NCI-H2196 (cell line): Measurements from ENCODE around the gene LTBP1.

Experiments
- DNase-seq: peaks from one replicate; lab custom pipeline; 2025; ENCODE audit not compliant: unreplicated experiment; lab: John Stamatoyannopoulos, UW

Gene LTBP1

DNA sequence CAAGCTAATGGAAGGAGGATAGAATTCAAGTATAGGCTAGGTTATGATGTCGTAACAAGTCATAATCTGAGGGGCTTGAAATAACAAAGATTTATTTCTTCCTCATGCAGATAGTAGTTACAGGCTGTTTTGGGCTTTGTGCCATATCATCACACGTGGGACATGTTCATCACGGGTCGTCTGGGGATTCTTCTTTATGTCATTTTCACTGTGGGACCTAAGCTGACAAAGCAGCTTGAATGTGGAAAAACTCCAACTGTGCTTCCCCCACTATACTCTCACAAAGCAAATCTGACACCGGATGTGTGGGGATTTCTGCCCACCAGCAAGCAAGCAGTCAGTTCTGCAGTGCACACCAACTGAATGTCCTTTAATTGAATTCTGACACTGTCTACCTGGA lies 124.8 kb downstream of the LTBP1 start:
- DNase-seq, result no peak

DNA sequence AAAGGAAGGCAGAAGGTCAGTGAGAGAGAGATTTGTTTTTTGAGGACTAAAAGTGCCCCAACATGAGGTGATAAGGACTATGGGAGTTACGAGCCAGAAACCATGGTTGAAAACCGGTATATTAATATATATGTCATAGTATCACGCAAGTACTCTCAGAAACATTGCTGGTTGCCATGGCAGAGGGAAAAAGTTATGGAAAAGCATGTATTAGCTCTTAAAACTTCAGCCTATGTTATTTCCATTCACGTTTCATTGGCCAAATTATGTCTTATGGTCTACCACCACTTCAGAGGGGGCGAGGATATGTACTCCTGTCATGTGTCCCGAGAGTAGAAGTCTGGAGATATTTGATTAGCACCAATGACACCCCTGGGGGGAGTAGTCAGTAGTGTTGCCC lies 125.9 kb downstream of the LTBP1 start:
- DNase-seq, result no peak

DNA sequence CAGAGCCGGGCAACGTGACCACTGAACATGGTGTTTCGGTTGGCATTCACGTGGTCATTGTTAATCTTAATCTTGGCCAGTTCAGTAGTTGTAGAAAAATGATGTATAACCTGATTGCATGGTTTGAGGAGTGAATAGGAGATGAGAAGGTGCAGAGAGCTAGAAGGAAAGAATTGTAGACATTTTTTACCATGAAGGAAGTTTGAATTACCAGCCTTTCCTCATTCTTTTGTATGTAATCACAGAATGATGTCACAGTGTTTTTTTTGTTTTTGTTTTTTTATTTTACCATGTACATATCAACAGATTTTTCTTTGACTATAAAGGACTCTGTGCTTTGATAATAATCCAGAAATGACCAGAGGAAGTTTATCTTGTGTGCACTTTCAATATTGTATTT lies 126.3 kb downstream of the LTBP1 start:
- no peak for DNase-seq

DNA sequence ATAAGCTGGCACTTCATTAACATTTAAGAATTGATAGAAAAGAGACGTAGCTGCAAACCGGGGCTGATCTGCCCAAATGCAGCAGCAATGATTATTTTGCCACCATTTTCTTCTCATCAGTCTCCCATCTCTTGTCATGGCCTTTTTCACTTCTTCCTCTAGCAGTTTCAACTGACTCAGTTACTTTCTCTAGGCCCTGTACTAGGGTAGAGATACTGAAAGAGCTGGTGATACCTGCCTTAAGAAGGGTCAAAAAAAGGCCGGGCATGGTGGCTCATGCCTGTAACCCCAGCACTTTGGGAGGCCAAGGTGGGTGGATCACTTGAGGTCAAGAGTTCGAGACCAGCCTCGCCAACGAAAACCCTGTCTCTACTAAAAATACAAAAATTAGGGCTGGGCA lies 127.4 kb downstream of the LTBP1 start:
- DNase-seq, result no peak

DNA sequence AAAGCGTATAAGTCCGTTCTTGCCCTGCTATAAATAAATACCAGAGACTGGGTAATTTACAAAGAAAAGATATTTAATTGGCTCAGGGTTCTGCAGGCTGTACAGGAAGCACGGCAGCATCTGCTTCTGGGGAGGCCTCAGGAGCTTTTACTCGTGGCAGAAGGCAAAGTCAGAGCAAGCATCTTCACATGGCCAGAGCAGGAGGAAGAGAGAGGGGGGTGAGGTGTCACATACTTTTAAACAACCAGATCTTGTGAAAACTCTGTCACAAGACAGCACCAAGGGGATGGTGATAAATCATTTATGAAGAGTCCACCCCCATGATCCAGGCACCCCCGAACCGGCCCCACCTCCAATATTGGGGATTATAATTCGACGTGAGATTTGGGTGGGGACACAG lies 130.6 kb downstream of the LTBP1 start:
- no peak for DNase-seq

DNA sequence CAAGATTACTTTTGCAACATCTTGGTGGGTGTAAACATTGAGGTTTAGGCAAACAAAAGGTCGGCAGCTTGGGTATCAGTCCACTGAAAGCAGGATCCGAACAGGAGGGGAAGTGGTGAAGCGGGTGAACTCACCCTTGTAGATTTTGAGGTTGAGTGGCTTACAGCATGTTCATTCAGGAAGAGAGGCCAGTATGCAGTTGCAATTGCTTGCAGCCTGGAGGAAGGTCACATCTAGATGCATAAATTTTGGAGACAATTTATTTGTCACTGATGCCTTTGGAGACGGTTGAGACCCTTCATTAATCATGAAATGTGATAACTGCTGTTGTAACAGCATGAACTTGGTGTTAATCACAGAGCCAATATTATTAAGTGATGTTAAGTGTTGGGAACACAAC lies 131.1 kb downstream of the LTBP1 start:
- no peak for DNase-seq

DNA sequence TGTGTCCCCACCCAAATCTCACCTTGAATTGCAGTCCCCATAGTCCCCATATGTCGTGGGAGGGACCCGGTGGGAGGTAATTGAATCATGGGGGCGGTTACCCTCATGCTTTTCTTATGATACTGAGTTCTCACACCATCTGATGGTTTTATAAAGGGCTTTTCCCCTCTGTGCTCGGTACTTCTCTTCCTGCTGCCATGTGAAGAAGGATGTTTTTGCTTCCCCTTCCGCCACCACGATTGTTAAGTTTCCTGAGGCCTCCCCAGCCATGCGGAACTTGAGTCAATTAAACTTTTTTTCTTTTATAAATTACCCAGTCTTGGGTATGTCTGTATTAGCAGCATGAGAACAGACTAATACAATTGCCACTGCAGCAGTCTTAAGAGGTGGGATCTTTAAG lies 134.9 kb downstream of the LTBP1 start:
- DNase-seq, result no peak

DNA sequence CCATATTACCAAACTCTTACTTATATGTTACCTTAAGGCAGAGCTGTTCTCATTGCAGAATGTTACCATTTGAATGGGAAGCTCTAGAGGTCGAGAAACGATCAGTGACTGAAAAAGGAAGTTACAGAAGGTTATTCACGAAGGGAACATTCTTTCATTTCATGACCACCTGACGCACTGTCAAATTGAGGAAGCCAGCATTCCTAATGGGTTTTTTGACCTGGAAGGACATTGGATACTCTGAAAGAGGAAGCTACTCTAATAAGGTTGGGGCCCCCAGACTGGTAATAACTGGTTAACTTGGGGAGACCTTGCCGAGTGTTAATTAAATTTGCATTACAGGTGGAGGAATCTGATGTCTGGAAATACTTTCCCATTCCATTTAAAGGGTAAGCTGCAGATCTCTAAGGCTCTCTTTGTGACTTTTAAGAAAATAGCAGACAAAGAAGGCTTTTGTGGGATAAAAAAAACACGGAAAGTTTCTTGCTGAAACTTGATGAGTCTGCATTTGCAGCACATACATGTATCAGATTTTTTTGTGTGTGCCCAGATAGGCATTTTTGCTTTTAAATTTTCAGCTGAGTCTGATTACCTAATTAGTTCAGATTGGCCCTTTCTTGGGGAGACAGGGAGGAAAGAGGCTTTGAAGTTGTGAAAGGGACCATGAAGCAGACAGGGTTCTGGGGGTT lies 137.1 kb downstream of the LTBP1 start:
- DNase-seq, result no peak

DNA sequence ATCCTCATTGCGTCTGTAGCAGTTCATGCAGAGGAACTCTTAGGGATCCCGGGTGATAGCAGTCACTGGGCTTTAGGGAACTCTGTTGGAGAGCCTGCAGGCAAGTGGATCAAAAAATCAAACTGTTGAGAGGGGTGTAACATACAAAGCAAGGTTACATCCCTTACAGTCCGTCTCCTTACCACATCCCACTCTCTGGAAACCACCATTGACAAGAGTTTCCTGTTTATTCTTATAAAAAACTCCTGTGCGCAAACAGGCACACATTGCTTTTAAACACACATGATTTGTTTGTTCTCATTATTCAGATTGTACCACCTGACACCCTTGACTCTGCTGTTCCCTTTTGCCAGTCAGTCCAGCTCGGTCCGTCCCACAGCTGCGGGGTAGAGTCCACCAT lies 137.7 kb downstream of the LTBP1 start:
- DNase-seq, result no peak

DNA sequence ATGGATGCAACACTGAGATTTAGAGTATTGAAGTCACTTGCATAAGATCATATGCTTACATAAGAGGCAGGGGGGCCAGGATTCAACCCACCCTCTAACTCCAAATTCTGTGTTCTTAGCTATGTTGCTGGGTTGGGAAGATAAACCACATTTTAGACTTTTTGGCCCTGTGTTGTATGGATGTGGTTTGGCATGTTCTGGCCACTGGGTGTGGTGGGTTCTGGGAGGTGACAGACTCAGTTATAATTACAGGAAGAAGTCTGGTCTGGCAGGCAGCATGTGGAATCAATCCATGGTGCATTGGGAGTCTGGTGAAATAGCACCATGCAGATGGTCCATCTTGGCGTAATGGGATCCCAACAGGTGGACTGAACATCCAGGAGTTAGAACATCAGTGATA lies 138.9 kb downstream of the LTBP1 start:
- DNase-seq, result no peak

DNA sequence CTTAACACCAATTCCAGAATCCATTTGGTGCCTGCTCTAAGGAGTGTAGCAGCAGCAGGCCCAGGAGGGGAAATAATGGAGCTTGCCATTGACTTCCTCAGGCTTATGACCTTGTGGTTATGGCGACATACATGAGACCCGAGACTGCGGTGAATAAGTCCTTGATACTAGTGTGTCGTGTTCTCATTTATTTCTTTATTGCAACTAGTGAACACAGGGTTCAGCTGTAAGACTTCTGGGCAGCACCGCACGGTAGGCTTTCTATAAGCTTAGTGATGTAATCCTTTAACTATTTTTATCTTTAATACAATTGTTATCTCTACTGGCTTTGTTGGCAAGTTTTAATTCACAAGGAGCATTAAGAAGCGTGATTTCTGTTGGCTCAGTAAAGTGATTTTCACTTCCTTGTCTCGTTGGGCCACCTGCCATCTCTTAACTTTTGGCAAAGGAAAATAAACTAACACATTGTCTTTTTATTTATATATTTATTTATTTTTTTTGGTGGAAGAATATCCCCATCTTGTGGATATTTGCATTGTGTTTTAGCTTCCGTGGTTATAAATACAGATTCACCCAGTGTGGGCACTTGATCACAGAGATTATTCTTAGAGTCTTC lies 139.8 kb downstream of the LTBP1 start:
- DNase-seq, result peak; percentile 7

DNA sequence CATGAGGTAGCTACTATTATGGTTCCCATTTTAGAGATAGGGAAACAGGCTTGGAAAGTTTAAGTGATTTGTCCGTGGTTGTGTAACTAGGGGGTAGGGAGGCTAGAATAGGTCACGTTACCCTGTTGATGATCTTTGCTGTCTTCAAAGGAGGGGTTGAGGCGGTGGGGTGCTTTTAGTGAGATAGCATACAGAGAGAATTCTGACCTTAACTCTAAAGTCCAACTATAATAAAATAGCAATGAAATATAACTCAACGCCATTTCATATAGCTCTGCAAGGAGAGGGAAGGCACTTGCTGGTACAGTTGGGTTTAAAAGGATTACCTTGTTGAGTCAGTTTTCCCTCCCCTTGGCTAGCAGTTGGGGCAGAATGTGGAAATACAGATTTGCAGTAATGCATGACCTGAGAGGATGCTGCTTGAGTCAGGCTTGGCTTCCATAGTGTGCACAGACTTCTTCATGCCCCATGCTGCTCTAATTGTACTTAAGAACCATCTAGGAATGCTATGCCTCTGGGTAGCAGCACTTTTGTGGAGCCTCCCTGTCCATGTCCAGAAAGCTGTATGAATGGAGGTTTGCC lies 143.9 kb downstream of the LTBP1 start:
- DNase-seq, result no peak

DNA sequence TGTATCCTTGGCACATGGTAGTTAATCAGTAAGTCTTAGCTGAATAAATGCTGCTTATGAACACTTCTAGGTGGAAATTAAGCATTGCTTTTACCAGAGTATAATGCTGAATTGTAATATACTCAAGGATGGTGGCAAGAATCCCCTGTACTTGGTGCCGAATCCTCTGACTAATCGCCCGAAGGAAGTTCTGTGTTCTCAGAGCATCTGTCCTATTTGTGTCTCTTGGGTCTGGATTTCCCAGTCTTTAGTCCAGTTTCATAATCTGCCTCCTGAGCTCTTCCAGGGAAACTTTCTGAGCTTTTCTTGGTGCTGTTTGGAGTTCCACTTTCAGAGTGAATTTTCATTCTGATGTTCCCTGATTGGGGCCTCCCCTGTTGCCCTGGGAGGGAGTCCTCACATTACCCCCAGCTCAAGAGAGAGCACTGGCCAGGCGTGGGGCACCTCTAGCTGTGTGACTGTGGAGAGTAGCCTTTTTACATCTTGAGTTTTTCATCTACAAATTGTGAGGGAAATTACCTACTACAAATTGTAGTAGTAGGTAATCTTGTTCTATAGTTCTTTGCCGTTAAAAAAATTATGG lies 144.9 kb downstream of the LTBP1 start:
- DNase-seq, result no peak

DNA sequence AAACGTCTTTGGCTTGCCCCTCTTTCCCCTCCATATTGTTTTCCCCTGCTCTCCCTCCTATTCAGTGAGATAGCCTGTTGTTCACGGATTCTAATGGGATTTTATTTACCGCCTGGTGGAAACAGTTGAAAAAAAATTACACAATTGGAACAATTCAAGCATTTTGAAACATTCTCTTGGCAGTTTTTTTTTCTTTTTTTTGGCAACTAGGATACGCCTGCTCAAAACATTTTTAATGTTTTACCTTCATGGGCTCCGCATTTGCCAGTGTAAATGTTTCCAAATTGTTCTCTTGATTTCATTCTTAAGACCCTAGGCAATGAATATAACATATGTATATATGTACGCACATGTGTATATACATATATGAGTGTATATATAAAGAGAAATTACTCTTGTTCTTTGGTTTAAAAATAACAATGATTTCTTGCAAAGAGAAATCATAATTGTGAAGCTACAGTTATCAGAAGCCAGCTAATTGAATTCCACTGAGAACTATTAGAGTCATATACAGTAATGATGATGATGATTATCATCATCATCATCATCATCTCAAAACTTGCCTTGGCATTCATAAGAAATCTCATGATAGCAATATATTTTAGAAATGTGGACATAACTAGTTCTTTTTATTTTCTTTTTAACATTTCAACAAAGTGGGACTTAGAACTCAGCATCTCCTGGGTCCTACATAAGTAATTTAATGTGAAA lies 146.7 kb downstream of the LTBP1 start:
- no peak for DNase-seq

DNA sequence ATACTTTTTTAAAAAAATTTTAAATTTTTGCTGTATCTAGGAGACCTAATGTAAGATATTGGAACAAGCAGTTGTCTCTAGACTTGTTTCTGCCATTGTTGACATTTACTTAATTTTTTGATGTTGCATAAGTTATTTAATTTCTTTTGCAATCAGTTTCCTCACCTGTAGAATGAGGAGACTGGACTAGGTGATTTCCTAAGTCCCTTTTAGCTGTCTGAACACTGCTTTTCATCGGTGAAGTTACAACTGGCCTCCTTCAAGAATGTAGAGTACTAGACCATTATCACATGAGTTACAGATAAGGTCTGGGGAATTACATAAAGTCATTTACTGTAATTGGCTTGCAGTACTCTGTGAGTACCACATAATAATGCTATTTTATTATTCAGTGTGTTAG lies 147.6 kb downstream of the LTBP1 start:
- DNase-seq, result no peak

DNA sequence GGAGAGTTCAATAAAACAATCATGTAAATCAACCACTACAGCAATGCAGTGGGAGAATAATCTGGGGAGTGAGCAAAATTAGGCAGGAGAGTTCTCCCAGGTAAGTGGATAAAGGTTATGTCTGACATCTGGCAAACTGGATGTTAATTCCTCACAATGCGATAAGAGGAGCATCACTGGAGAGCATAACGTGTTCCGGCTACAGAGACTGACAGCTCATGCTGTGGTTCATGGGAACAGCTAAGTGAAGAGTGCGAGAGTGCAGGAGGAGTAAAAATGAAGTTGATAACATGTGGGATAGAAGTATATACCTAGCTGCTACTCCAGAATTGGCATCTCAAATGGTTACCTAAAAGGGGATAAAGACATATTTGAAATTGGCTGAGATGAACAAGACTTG lies 153.2 kb downstream of the LTBP1 start:
- DNase-seq, result no peak

DNA sequence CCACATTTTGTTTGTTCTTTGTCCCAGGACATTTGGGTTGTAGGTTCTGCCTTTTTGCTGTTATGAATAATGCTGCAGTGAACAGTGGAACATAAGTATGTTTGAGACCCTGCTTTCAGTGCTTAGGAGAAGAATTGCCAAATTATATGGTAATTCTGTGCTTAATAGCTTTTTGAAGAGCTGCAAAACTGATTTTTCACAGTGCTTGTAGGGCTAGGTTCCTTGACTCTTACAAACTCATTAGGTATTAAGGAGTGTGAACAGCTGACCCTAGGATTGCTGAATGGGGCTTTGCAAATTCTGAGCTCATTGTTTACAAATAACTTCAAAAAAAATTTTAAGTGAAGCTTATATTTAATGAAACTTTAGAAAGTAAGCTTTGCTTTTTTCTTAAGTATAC lies 154.2 kb downstream of the LTBP1 start:
- no peak for DNase-seq

DNA sequence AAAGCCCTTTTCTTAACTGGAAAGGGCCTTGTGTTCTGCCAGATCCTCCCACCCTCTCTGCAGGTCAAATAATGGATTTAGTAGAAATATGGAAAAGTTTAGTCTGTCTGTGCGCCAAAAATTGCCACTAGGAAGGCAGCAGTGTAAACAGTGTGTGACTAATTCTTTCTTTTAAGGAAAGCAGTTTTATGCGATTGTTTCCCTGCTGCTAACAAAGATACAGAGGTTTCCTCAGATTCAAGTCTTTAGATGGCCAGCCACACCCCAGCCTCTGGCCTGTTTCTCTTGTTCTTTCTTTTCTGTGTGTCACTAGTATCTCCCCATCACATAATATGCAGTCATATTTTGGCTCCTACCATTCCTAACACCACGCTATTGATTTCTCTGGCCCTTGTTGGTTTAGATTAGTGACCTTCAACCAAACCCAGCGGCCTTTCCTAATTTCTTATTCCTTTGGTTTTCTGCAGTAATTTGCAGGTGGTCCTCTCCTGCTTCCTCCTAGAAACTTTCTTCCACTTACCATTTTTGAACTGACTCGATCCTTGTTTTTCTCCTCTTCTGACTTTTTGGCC lies 157.4 kb downstream of the LTBP1 start:
- DNase-seq, result no peak

DNA sequence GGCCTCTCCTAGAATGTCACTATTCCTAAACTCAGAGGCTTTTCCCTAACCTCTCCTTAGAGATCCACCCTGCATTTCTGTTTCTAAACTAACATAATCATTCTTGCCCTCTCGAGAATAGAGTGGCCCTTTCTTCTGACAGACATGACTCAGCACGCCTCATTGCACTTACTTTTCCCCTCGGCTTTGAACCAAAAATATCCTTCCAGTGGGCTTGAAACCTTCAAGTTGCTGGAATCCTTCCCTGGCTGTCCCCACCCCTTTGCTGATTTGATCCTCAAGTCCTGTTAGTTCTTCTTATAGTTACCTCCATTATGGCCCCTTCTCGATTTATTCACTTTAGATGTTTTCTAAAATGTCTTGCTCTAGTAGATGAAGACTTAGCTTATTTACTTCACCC lies 158.0 kb downstream of the LTBP1 start:
- DNase-seq, result no peak

DNA sequence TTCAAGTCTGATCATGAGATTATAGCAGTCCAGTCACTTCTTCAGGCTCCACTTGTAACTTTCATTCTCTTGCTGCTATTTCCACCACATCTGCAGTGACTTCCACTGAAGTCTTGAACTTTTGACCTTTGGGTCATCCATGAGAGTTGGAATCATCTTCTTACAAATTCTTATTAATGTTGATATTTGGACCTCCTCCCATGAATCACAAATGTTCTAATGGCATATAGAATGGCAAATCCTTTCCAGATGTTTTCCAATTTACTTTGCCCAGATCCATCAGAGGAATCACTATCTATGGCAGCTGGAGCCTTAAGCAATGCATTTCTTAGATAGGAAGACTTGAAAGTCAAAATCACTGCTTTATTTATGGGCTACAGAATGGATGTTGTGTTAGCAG lies 159.4 kb downstream of the LTBP1 start:
- no peak for DNase-seq

DNA sequence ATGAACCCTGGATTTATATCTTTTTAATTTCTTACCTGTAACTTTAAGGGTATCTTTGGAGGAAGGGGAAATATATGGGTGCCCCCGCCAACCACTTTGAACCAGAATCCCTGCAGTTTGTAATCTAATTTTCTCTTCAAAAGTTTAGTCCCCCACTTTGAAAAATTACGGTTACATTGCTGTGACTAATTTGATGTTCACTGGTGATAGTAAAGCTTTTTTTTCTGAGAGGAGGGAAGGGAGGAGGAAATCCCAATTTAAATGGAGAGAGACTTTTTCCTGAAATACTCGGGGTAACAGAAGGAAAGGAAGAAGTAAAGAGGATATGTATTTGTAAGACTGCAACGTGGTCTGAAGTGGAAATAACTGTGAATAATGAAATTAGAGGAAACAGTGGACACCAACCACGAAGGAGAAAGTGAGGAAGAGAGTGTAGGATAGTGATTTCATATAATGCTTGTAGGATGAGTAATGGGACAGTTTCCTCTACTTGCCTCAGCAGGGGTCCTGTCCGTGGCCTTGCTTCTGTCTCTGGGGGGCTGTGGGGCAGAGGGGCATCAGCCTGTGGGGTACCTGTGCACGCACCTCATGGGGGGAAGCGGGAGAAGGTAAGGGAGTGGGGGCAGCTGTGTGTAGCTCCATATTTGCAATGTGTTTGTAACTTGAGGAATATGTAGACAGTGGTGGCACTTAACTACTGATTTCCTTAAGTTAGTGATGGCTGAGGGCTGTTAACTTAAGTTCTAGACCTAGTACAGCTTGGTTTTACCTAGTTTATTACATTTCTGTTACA lies 161.1 kb downstream of the LTBP1 start:
- DNase-seq, result no peak
